Activated T-helper 2 cell treated with anti-CD3 and anti-CD28 coated beads, Interferon-gamma antibody, Interleukin-2, Interleukin-4, amounts not matched to agents 10 μg/mL and 5 μg/mL and 100 μg/mL, durations not matched to agents 14 hours and 24 hours and 36 hours (primary cell): ENCODE data around the gene TRIM42. TPM values are rescaled to one million over a fixed set of nuclear protein-coding genes. Genes with fewer than 3 reads are reported as not detected.

Source experiments
- DNase-seq: peaks from one replicate; pipeline ENCODE4 v3.0.0; 2021; ENCODE audit warnings: low spot score
- H3K27ac Mint-ChIP-seq: one replicate; pipeline ENCODE4 v1.8.0; 2021; ENCODE audit warnings: mixed read lengths
- H3K27me3 Mint-ChIP-seq: one replicate; pipeline ENCODE4 v1.8.0; 2021; ENCODE audit warnings: low read depth, mixed read lengths
- H3K36me3 Mint-ChIP-seq: one replicate; pipeline ENCODE4 v1.8.0; 2021; ENCODE audit warnings: low read depth, mixed read lengths
- H3K4me1 Mint-ChIP-seq: one replicate; pipeline ENCODE4 v1.8.0; 2021; ENCODE audit warnings: low read depth, mixed read lengths
- H3K4me3 Mint-ChIP-seq: one replicate; pipeline ENCODE4 v1.8.0; 2021; ENCODE audit warnings: low read depth, mild to moderate bottlenecking, moderate library complexity, mixed read lengths
- H3K9me3 Mint-ChIP-seq: one replicate; pipeline ENCODE4 v1.8.0; 2021; ENCODE audit warnings: mixed read lengths
- intact Hi-C: fragments of 100-400 bp; cut with micrococcal nuclease; formaldehyde crosslinking; loops from one replicate; pipeline ENCODE4 v1.15.1; 2023
- total RNA-seq: library from RNA; stranded (reverse); gene quantifications from 2 replicates; pipeline ENCODE4 v1.2.3, GENCODE V29; 2022

The TRIM42 gene
- total RNA-seq = not detected in 2 replicates

DNA sequence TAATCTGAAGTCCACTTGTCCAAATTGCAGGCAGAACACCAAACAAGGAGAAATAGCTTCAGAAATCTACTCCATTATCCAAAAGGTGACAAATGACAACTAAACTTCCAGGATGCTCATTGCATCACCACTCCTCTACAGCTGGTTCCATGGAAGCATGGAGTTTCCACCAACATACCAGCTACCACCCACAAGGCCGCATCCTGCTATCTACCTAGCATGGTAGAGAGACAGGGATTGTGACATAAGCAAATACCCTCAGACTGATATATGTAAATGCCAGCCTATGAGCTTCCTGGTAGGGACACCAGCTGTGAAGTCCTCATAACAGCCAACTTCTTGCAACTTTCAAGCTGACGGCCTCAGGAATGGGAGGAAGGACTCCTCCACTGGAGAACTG is at the start of gene TRIM42:
Gene TRIM42, plus strand, starts transcription at position 301 of the 400 bp plus-strand sequence. CDS start 166 bp downstream, outside the sequence.
- no peaks in the 10 kb centered on the region for H3K4me1 Mint-ChIP-seq
- peaks cover 6% of the 10 kb centered on the region for H3K9me3 Mint-ChIP-seq
- DNase-seq = no peak
- no peaks in the 10 kb centered on the region for H3K27me3 Mint-ChIP-seq
- H3K27ac Mint-ChIP-seq = no peak within 1 kb of the TSS
- intact Hi-C loops = no loop called here
- H3K4me3 Mint-ChIP-seq = no peak within 1 kb of the TSS
- H3K36me3 Mint-ChIP-seq = no peaks in the 10 kb centered on the region

DNA sequence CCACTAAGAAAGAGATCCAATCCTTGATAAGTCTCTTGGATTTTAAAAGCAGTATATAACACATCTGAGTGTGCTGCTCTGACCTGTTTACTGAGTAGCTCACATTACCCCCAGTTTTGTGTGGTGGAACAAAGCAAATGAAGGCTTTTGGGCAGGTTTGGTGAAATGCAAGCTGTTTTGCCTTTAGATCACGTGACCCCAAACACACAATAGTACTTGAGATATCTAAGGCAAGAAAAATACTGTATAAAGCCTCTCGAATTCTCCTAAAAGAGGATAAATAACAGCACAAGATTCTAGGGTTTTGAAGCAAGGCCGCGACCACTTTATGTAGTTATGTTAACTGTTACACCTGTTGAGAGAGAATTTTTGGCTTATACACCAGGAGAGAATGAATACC is 49.3 kb upstream of the TRIM42 start:
- no peak overlapping the region for H3K27ac Mint-ChIP-seq
- no peaks in the 10 kb centered on the region for H3K4me1 Mint-ChIP-seq
- intact Hi-C loops = no loop called here
- H3K4me3 Mint-ChIP-seq = no peak overlapping the region
- H3K9me3 Mint-ChIP-seq = no peaks in the 10 kb centered on the region
- H3K27me3 Mint-ChIP-seq = no peaks in the 10 kb centered on the region
- no peaks in the 10 kb centered on the region for H3K36me3 Mint-ChIP-seq
- DNase-seq = no peak

DNA sequence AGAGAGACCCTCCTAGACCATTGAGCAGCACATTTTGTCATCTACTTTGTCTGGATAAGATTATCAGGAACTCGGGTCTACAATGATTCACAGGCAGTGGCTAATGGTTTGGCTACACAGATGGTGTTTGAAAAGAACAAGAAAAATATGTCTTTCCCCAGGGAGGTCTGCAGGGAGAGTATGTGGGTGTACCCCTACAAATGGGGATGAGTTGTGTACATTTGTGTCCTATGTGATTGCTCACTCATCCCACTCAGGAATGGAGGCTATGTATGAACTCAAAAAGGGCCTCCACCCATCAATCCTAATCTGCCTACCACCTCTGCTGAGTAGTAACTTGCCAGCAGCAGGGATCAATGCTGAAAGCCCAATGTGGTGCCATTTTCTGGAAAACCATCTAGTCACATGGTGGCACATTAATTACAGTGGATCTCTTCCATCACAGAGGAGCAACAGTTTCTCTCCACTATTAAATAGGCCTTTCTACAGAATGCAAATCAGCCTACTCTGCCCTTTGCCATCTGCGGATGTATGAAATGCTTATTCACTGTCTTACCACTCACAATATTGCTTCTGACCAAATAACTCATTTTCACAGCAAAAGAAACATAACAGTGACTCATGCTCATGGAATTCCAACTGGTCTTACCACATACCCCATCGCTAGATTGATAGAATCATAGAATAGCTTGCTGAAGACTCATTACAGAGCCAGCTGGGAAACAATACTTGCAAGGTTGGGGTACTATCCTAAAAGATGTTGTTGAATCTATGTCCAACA is 48.3 kb upstream of the TRIM42 start:
- DNase-seq = no peak
- Mint-ChIP-seq H3K36me3 (no peaks in the 10 kb centered on the region), H3K9me3 (no peaks in the 10 kb centered on the region), H3K27ac (no peak overlapping the region), H3K4me1 (no peaks in the 10 kb centered on the region), H3K27me3 (no peaks in the 10 kb centered on the region), H3K4me3 (no peak overlapping the region)
- intact Hi-C loops = no loop called here

DNA sequence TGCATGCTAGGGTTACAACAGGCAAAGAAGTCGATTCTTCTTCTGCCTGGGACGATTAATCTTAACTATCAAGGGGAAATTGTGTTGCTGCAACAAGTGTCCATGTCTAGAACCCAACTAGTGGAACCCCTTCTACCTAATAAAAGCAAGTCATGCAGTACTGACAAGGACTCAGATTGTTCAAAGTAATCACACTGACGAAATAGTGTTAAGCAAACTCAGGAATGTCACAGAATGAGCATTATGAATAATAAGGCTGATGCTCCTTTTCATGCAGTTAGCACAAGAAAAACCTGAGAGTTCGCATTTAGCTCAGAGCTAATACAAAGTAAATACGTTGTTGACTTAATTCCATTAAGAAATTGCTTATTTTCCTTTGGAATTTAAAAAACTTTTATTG is 47.5 kb upstream of the TRIM42 start:
- no peaks in the 10 kb centered on the region for H3K9me3 Mint-ChIP-seq

DNA sequence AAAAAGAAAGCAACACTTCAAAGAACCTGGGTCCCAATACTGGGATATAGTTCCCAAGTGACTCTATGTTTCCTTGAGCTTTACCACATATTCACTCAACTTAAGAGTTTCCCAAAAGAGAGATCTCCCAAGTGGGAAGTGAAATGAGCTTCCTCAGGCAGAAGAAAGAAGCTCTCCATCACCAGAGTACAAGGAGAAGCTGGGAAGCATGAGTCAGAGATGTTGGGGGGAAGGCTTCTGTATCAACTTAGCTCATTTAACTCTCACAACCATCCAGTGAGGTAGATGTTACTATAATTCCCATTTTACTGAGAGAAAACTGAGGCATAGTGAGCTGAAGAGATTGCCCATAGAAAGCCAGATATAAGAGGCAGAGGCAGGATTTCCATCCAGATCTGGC is 47.0 kb upstream of the TRIM42 start:
- H3K4me1 Mint-ChIP-seq = no peaks in the 10 kb centered on the region
- no peaks in the 10 kb centered on the region for H3K27me3 Mint-ChIP-seq
- no peak overlapping the region for H3K4me3 Mint-ChIP-seq
- intact Hi-C loops = no loop called here
- no peak overlapping the region for H3K27ac Mint-ChIP-seq
- H3K36me3 Mint-ChIP-seq = no peaks in the 10 kb centered on the region
- no peaks in the 10 kb centered on the region for H3K9me3 Mint-ChIP-seq
- DNase-seq = no peak

More for the DNA sequence above, 47.5 kb upstream of the TRIM42 start:
- Mint-ChIP-seq H3K4me1 (no peaks in the 10 kb centered on the region), H3K36me3 (no peaks in the 10 kb centered on the region), H3K27ac (no peak overlapping the region), H3K27me3 (no peaks in the 10 kb centered on the region), H3K4me3 (no peak overlapping the region)
- DNase-seq = no peak
- intact Hi-C loops = no loop called here

DNA sequence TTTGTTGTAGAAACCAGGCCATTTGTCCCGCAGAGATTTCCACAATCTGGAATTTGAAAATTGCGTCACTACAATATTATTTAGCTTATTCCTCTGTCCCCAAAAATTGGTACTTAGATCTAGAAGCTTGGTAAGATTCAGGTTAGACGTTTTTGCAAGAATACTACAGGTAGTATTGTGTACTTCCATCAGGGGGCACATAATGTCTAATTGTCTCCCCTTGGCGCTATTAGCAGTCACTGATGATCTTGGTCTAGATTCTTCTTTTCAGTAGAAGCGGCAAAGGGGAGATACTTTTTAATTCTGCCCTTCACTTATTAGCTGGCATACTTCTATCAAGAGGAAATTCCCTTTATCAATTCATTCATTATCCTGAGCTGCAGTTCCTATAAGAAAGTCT is 42.6 kb upstream of the TRIM42 start:
- Mint-ChIP-seq H3K27ac (no peak overlapping the region), H3K36me3 (no peaks in the 10 kb centered on the region), H3K4me1 (no peaks in the 10 kb centered on the region), H3K27me3 (no peaks in the 10 kb centered on the region), H3K9me3 (no peaks in the 10 kb centered on the region), H3K4me3 (no peak overlapping the region)
- DNase-seq = no peak
- intact Hi-C loops = no loop called here

DNA sequence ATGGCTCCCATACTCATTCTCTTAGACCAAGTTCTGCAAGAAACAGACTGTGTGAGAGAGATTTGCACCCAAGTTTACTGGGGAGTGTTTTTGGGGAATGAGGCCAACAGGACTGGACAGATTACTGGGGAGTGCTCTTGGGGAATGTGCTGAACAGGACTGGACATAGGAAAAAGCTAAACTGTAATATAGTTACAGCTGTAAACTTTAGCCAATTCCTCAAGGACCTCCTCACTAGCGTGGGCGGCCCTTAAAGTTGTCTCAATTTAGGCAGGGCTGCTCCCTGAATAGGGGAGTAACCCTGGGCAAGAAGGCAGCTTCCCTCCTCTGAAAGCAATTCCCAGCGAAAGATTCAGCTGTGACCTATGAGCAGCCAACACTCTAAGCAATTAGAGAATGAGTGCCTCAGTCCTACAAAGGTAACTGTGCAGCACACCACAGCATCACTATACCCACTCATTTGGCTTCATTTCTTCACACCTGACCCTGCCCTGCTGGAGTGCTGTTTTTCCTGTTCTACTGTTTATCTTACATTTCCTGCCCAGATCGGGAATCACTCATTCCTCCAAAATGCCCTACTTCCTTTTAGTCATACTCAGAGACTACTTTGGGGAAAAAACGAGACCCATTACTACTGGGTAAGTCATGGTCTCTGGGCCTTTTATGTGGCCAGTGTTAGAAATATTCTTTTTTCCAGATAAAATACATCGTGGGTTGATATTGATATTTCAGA is 41.3 kb upstream of the TRIM42 start:
- Mint-ChIP-seq H3K4me1 (no peaks in the 10 kb centered on the region), H3K36me3 (no peaks in the 10 kb centered on the region), H3K9me3 (no peaks in the 10 kb centered on the region), H3K4me3 (no peak overlapping the region), H3K27me3 (no peaks in the 10 kb centered on the region), H3K27ac (no peak overlapping the region)
- intact Hi-C loops = no loop called here
- DNase-seq = no peak

DNA sequence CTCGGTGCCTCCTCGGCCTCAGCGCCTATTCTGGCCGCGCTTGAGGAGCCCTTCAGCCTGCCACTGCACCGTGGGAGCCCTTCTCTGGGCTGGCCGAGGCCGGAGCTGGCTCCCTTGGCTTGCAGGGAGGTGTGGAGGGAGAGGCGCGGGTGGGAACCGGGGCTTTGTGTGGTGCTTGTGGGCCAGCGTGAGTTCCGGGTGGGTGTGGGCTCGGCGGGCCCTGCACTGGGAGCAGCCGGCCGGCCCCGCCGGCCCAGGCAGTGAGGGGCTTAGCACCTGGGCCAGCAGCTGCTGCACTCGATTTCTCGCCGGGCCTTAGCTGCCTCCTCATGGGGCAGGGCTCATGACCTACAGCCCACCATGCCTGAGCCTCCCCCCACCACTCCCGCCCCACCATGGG is 26.6 kb upstream of the TRIM42 start:
- intact Hi-C loops = no loop called here

DNA sequence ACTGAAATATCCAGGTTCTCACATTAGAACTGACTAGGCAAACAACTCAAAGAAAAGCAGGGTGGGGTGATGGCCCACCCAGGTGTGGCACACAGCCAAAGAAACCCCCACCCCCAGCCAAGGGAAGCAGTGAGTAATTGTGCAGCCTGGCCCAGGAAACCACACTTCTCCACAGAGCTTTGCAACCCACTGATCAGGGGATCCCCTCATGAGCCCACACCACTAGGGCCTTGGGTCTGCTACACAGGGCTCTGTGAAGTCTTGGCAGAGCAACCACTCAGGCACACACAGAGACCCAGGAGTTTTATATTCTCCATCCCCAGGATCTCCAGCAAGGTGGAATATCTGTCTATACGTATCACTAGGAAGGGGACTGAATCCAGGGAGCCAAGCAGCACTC is 22.2 kb upstream of the TRIM42 start:
- Mint-ChIP-seq H3K36me3 (no peaks in the 10 kb centered on the region), H3K4me1 (no peaks in the 10 kb centered on the region), H3K4me3 (no peak overlapping the region), H3K27ac (no peak overlapping the region), H3K27me3 (no peaks in the 10 kb centered on the region), H3K9me3 (no peaks in the 10 kb centered on the region)
- intact Hi-C loops = no loop called here
- DNase-seq = no peak

More for the DNA sequence above, 26.6 kb upstream of the TRIM42 start:
- H3K36me3 Mint-ChIP-seq = no peaks in the 10 kb centered on the region
- H3K4me3 Mint-ChIP-seq = no peak overlapping the region
- H3K27ac Mint-ChIP-seq = no peak overlapping the region
- H3K27me3 Mint-ChIP-seq = no peaks in the 10 kb centered on the region
- no peak for DNase-seq
- no peaks in the 10 kb centered on the region for H3K9me3 Mint-ChIP-seq
- no peaks in the 10 kb centered on the region for H3K4me1 Mint-ChIP-seq

DNA sequence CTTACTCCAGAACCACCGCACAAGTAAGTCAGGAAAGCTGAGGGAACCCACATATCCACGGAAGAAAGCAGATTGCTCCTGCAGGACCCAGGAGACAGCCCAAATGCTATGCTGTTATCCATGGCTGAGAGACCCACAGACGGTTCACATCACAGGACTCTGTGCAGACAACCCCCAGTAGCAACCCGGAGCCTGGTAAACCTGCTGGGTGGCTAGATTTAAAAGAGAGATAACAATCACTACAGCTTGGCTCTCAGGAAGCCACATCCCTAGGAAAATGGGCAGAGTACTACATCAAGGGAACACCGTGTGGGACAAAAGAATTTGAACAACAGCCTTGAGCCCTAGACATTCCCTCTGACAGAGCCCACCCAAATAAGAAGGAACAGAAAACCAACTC is 13.8 kb upstream of the TRIM42 start:
- DNase-seq = no peak
- intact Hi-C loops = no loop called here
- no peak overlapping the region for H3K4me3 Mint-ChIP-seq
- no peaks in the 10 kb centered on the region for H3K27me3 Mint-ChIP-seq
- H3K4me1 Mint-ChIP-seq = no peaks in the 10 kb centered on the region
- H3K36me3 Mint-ChIP-seq = no peaks in the 10 kb centered on the region
- H3K27ac Mint-ChIP-seq = no peak overlapping the region
- no peaks in the 10 kb centered on the region for H3K9me3 Mint-ChIP-seq

DNA sequence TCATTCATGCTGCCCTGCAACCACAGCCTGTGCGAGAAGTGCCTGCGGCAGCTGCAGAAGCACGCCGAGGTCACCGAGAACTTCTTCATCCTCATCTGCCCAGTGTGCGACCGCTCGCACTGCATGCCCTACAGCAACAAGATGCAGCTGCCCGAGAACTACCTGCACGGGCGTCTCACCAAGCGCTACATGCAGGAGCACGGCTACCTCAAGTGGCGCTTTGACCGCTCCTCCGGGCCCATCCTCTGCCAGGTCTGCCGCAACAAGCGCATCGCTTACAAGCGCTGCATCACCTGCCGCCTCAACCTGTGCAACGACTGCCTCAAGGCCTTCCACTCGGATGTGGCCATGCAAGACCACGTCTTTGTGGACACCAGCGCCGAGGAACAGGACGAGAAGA is 4.7 kb downstream of the TRIM42 start:
- Mint-ChIP-seq H3K9me3 (no peaks in the 10 kb centered on the region), H3K27ac (no peak overlapping the region), H3K4me3 (no peak overlapping the region), H3K27me3 (no peaks in the 10 kb centered on the region), H3K36me3 (no peaks in the 10 kb centered on the region), H3K4me1 (no peaks in the 10 kb centered on the region)
- no peak for DNase-seq
- intact Hi-C loops = no loop called here

DNA sequence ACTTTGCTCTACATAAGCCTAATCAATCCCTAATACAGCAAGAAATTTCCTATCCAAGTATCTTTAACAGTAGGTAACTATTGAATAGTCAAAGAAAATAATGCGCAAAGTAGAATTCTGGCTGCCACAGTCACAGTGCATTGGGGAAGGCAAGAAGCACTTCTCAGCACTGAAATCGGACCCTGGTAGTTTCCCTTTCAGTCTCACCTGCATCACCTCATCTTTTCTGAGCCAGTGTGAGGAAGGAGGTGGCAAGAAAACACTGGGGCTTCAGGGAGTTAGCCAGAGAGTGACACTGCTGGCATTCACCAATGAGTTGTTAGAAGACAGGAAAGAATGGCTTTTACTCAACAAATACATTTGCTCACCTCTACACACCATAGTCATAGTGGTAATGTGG is 8.3 kb downstream of the TRIM42 start:
- no peak for DNase-seq
- Mint-ChIP-seq H3K9me3 (no peaks in the 10 kb centered on the region), H3K27me3 (peaks cover 2% of the 10 kb centered on the region), H3K4me1 (no peaks in the 10 kb centered on the region), H3K36me3 (no peaks in the 10 kb centered on the region), H3K27ac (no peak overlapping the region), H3K4me3 (no peak overlapping the region)
- intact Hi-C loops = no loop called here

DNA sequence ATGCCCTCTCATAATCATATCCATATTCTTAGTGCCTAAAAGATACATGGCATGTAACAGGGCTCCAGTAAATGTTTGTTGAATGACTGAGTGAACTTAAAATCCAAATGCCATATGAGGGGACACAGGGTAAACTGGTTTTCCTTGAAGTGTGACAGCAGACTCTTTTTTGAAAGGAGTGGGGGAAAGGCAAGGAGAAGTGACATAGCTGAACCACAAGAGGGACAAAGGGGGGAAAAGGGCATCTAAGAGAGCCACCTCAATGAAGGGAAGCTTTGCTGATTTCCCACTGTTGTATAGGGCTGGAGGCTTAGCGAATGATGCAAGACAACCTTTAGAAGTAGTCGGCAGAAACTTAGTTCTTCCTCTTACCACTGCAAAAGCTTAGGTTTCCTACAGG is 9.1 kb downstream of the TRIM42 start:
- intact Hi-C loops = no loop called here
- Mint-ChIP-seq H3K27ac (no peak overlapping the region), H3K4me3 (no peak overlapping the region), H3K36me3 (no peaks in the 10 kb centered on the region), H3K9me3 (no peaks in the 10 kb centered on the region), H3K4me1 (no peaks in the 10 kb centered on the region), H3K27me3 (peaks cover 2% of the 10 kb centered on the region)
- DNase-seq = no peak
